Activated CD8-positive, alpha-beta memory T cell treated with anti-CD3 and anti-CD28 coated beads, Interleukin-2, amount 10 ng/mL, durations not matched to agents 7 days and 5 days (primary cell): Measurements from ENCODE around the gene NGFR. TPM values are rescaled to one million over a fixed set of nuclear protein-coding genes. Genes with fewer than 3 reads are reported as not detected.
"Not testable (repeated sequence)": the region's sequence is repeated elsewhere in the genome, so short reads cannot be mapped to it uniquely, and the experiment has no call there.

ENCODE experiments used
- ATAC-seq: fragments of 150-1000 bp; cut with Tn5 transposase; one replicate; pipeline ENCODE4 v1.10.0; 2021; ENCODE audit warnings: moderate library complexity
- CTCF ChIA-PET: fragments of 350-600 bp; sonication (Branson Sonifier 250); formaldehyde crosslinking; loops from one replicate; lab custom pipeline; 2021; ENCODE audit warnings: antibody characterized with exemption; lab: Charles Lee
- DNase-seq: peaks from one replicate; pipeline ENCODE4 v3.0.0-alpha.2; 2020
- H3K27ac Mint-ChIP-seq: one replicate; pipeline ENCODE4 v1.8.0; 2021; ENCODE audit warnings: mild to moderate bottlenecking, mixed read lengths
- H3K27me3 Mint-ChIP-seq: one replicate; pipeline ENCODE4 v1.8.0; 2021; ENCODE audit warnings: mixed read lengths
- H3K36me3 Mint-ChIP-seq: one replicate; pipeline ENCODE4 v1.8.0; 2021; ENCODE audit warnings: mild to moderate bottlenecking, mixed read lengths
- H3K4me1 Mint-ChIP-seq: one replicate; pipeline ENCODE4 v1.8.0; 2021; ENCODE audit warnings: mixed read lengths
- H3K4me3 Mint-ChIP-seq: one replicate; pipeline ENCODE4 v1.8.0; 2021; ENCODE audit warnings: mild to moderate bottlenecking, moderate library complexity, mixed read lengths
- H3K9me3 Mint-ChIP-seq: one replicate; pipeline ENCODE4 v1.8.0; 2022; ENCODE audit warnings: low read depth, mixed read lengths
- total RNA-seq, 2 experiments: library from RNA; stranded (reverse); gene quantifications; one replicate each; pipeline ENCODE4 v1.2.3, GENCODE V29; 2021

Gene NGFR
- total RNA-seq, 2 experiments from 2014 or later = 0.07 to 0.20 TPM

- H3K9me3 Mint-ChIP-seq = no peaks in the 10 kb centered on the region
- CTCF ChIA-PET = interaction anchor here (0.9 to 1.8 kb wide), 2 partner anchors 53 to 54 kb away, joined by 3 read pairs; no protein-coding TSS in a partner anchor
- no peak overlapping the region for H3K27ac Mint-ChIP-seq
- H3K27me3 Mint-ChIP-seq = no peaks in the 10 kb centered on the region
- H3K36me3 Mint-ChIP-seq = no peaks in the 10 kb centered on the region
- DNase-seq (no peak), ATAC-seq (no peak)
- H3K4me3 Mint-ChIP-seq = no peak overlapping the region
- H3K4me1 Mint-ChIP-seq = no peaks in the 10 kb centered on the region
These were observed 54.9 kb downstream of the NGFR start for GRCh38 chr17:49549691-49550678.

DNA sequence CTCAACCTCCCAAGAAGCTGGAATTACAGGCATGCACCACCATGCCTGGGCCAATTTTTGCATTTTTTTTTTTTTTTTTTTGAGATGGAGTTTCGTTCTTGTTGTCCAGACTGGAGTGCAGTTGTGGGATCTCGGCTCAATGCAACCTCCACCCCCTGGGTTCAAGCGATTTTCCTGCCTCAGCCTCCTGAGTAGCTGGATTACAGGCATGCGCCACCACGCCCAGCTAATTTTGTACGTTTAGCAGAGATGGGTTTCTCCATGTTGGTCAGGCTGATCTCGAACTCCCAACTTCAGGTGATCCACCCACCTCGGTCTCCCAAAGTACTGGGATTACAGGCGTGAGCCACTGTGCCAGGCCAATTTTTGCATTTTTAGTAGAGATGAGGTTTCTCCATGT, 55.7 kb downstream of the NGFR start:
- H3K27me3 Mint-ChIP-seq, H3K4me1 Mint-ChIP-seq, H3K27ac Mint-ChIP-seq, H3K4me3 Mint-ChIP-seq, H3K36me3 Mint-ChIP-seq, ATAC-seq, DNase-seq, H3K9me3 Mint-ChIP-seq: not testable (repeated sequence)
- CTCF ChIA-PET = interaction anchor here (1.8 kb wide), 1 partner anchor 54 kb away, joined by 3 read pairs; no protein-coding TSS in a partner anchor

- Mint-ChIP-seq H3K4me1 (peaks cover 1% of the 10 kb centered on the region), H3K27me3 (no peaks in the 10 kb centered on the region), H3K4me3 (no peak overlapping the region), H3K9me3 (no peaks in the 10 kb centered on the region), H3K36me3 (no peaks in the 10 kb centered on the region), H3K27ac (no peak overlapping the region)
- no peak for ATAC-seq
- CTCF ChIA-PET = interaction anchor here (1.2 to 1.8 kb wide), 2 partner anchors 18 to 55 kb away, joined by 3 read pairs; no protein-coding TSS in a partner anchor
- DNase-seq = no peak
These were observed 56.4 kb downstream of the NGFR start for GRCh38 chr17:49551221-49552069.

GRCh38 chr17:49552070-49552751, 57.1 kb downstream of the NGFR start:
- Mint-ChIP-seq H3K4me3 (no peak overlapping the region), H3K36me3 (no peaks in the 10 kb centered on the region), H3K9me3 (no peaks in the 10 kb centered on the region), H3K4me1 (peaks cover 2% of the 10 kb centered on the region), H3K27ac (no peak overlapping the region), H3K27me3 (no peaks in the 10 kb centered on the region)
- no peak for ATAC-seq
- CTCF ChIA-PET = interaction anchor here (1.2 to 1.8 kb wide), 2 partner anchors 17 to 56 kb away, joined by 3 read pairs; no protein-coding TSS in a partner anchor
- DNase-seq = no peak

- no peak for DNase-seq
- Mint-ChIP-seq H3K27me3 (peaks cover 3% of the 10 kb centered on the region), H3K9me3 (no peaks in the 10 kb centered on the region), H3K36me3 (no peaks in the 10 kb centered on the region), H3K27ac (no peak overlapping the region), H3K4me3 (no peak overlapping the region), H3K4me1 (peaks cover 5% of the 10 kb centered on the region)
- CTCF ChIA-PET = interaction anchor here (0.8 to 9.1 kb wide), 3 partner anchors 118 to 146 kb away, joined by 4 to 196 read pairs (median 122); partner anchors contain the start of gene PHB1
- ATAC-seq = no peak
These were observed 58.7 kb downstream of the NGFR start for GRCh38 chr17:49553676-49554335.

DNA sequence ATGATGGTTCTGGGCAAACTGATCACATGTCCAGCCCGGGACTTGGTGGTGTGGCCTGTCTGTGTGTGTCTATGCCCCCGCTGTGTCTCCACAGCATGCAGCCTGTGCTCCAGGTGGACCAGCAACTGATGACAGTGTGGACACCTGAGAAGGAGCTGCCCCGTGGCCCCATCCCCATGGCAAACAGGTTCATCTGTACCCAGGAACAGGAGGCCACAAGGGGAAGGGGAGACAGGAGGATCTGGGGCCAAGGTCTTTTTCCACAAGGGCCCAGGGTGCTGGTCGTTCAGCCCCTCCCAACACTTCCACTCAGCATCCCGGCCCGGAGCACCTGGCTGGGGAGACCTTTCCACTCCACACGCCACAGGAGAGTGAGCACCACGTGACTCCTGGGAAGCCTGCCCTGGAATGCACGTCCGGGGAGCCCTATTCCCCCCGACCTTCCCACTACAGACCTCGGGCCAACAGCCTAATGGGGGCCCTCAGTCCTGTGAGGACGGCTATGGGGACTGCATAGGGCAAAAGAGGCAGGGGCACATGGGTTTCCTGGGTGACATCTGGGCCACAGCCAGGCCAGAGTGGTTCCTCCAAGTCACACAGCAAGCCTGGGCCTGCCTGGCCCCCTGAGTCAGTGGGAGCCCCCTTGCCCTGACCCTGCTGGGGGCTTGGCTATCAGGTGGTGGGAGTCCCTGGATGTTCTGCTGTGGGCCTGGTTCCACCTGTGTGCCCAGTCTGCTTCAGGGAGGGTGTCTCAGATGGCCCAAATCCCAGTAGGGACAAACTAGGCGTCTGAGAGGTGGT, 59.8 kb downstream of the NGFR start:
- ATAC-seq (no peak), DNase-seq (no peak)
- H3K9me3 Mint-ChIP-seq = no peaks in the 10 kb centered on the region
- no peaks in the 10 kb centered on the region for H3K36me3 Mint-ChIP-seq
- peaks cover 5% of the 10 kb centered on the region for H3K4me1 Mint-ChIP-seq
- no peak overlapping the region for H3K4me3 Mint-ChIP-seq
- H3K27ac Mint-ChIP-seq = no peak overlapping the region
- H3K27me3 Mint-ChIP-seq = peaks cover 7% of the 10 kb centered on the region
- CTCF ChIA-PET = interaction anchor here (0.9 to 9.1 kb wide), 18 partner anchors 10 to 415 kb away, joined by 3 to 196 read pairs (median 9); partner anchors contain the start of genes NGFR and PHB1

GRCh38 chr17:49555495-49556222, 60.6 kb downstream of the NGFR start:
- H3K36me3 Mint-ChIP-seq = no peaks in the 10 kb centered on the region
- no peak for DNase-seq
- H3K27ac Mint-ChIP-seq = no peak overlapping the region
- H3K4me3 Mint-ChIP-seq = no peak overlapping the region
- no peak for ATAC-seq
- H3K9me3 Mint-ChIP-seq = no peaks in the 10 kb centered on the region
- peaks cover 9% of the 10 kb centered on the region for H3K27me3 Mint-ChIP-seq
- peaks cover 5% of the 10 kb centered on the region for H3K4me1 Mint-ChIP-seq
- CTCF ChIA-PET = interaction anchor here (0.8 to 9.1 kb wide), 56 partner anchors 10 to 502 kb away, joined by 3 to 196 read pairs (median 5); partner anchors contain the start of genes FAM117A, NGFR and PHB1

DNA sequence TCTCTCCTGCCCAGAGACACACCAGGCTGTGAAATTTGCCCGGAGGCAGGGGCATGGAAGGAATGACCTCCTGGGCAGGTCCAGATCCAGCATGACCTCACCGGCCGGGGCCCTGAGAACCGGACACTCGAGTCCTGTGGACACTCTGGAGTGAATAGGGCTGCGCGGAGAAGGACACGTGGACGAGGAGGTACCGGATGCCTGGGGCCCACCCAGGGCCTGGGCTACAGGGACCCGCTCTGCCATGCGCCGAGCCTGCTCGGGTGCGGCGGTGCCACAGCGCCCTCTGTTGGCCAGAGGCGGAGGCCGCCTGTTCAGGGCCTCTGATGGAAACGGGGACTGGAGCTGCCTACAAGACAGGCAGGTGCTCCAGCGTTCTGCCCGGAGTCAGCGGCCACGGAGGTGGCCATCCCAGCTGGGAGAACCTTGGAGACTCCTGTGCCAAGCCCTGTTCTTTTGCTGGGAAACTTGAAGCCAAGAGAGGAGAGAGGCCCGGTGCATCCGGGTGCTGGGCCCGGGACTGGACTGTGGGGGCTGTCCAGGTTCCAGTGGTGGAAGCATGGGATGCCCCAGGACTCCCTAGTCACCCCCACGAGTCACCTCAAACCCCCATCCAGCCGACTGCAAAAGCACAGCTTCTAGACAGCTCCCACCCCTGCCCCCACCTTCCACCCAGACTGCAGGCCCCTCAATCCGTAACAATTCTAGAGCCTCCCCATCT, 61.3 kb downstream of the NGFR start:
- no peaks in the 10 kb centered on the region for H3K36me3 Mint-ChIP-seq
- H3K4me3 Mint-ChIP-seq = no peak overlapping the region
- ATAC-seq (peak; percentile 98), DNase-seq (peak; percentile 88)
- peaks cover 5% of the 10 kb centered on the region for H3K4me1 Mint-ChIP-seq
- CTCF ChIA-PET = interaction anchor here (0.6 to 9.1 kb wide), 83 partner anchors 9 to 662 kb away, joined by 3 to 196 read pairs (median 5); partner anchors contain the start of genes FAM117A, NGFR, NXPH3 and PDK2
- no peaks in the 10 kb centered on the region for H3K9me3 Mint-ChIP-seq
- peaks cover 14% of the 10 kb centered on the region for H3K27me3 Mint-ChIP-seq
- peak overlapping the region; percentile 22 for H3K27ac Mint-ChIP-seq

DNA sequence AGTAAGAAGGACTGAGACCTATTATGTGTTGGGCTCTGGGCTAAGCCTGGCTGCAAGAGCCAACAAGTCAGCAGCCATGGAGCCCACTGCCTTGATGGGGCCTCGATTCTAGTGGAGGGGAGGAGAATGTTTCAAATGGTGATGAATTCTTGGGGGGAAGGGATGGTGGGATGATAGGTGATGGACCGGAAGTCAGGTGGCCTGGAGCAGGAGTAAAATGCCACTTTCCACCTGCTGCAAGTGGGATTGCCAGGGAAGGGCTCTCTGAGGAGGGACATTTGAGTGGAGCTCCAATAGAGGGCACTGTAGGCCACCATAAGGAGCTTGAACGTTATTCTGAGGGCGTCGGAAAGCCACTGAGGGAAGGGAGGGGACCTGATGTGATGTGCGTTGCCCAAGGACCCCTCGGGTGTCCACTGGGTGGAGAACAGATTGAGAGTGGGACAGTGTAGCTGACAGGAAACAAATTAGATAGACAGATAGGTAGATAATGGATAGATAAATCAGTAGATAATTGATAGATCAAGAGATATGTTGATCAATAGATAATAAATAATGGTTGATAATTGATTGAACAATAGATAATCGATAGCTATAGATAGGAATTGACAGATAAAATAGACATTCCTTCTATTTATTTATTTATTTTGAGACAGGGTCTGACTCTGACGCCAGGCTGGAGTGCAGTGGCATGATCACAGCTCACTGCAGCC, 62.4 kb downstream of the NGFR start:
- Mint-ChIP-seq H3K36me3 (no peaks in the 10 kb centered on the region), H3K4me3 (no peak overlapping the region), H3K27ac (no peak overlapping the region), H3K4me1 (peaks cover 5% of the 10 kb centered on the region), H3K27me3 (peaks cover 16% of the 10 kb centered on the region), H3K9me3 (no peaks in the 10 kb centered on the region)
- DNase-seq = peak; percentile 66
- peak; percentile 37 for ATAC-seq
- CTCF ChIA-PET = interaction anchor here (0.6 to 9.1 kb wide), 65 partner anchors 8 to 537 kb away, joined by 3 to 196 read pairs (median 5); partner anchors contain the start of genes KAT7, NGFR, NXPH3 and PDK2
